ENCODE results near the gene SEPTIN5. TPM values are rescaled to one million over a fixed set of nuclear protein-coding genes. Genes with fewer than 3 reads are reported as not detected.

The SEPTIN5 gene
- total RNA-seq, 3 donors from 2014 or later (not counting 1 experiment from before 2014, with no cell fraction given) = 0.52 to 4.5 (median 1.9) TPM

- no peaks in the 10 kb centered on the region for H3K9me3 ChIP-seq (ENCODE audit: control insufficient read depth, insufficient read depth, low read length)
- Mint-ChIP-seq H3K9me3 (no peaks in the 10 kb centered on the region), H3K27ac (no peak overlapping the region), H3K27me3 (ENCODE audit: low read depth in 2 of 2) (peaks cover 0 to 17% of the 10 kb centered on the region in 2 donors), H3K4me3 (no peak overlapping the region), H3K36me3 (no peaks in the 10 kb centered on the region), H3K4me1 (no peaks in the 10 kb centered on the region)
- H3K27ac ChIP-seq (ENCODE audit: low read length) = no peak overlapping the region
- DNase-seq = no peak
- H3K27me3 ChIP-seq (ENCODE audit: control insufficient read depth, insufficient read depth, low read length) = peaks cover 8% of the 10 kb centered on the region
- TF ChIP-seq CTCF (IDR thresholded peaks at IDR 0.05) = no peak
- peaks cover 5% of the 10 kb centered on the region for H3K4me1 ChIP-seq (ENCODE audit: control insufficient read depth, insufficient read depth, low read length)
- no peak overlapping the region for H3K4me3 ChIP-seq (ENCODE audit: low read length)
- intact Hi-C loops (cut with micrococcal nuclease) = no loop called here
- no peak for ATAC-seq
- WGBS (ENCODE audit: insufficient coverage) = 78% methylated on average over 19 of the region's 19 CpGs
- no peaks in the 10 kb centered on the region for H3K36me3 ChIP-seq (ENCODE audit: control insufficient read depth, insufficient read depth, low read length)
Observed at GRCh38 chr22:19710020-19710768, 4.1 kb upstream of the SEPTIN5 start.

GRCh38 chr22:19710769-19711106 lies 3.6 kb upstream of the SEPTIN5 start:
- ATAC-seq (no peak), DNase-seq (no peak)
- Mint-ChIP-seq H3K27me3 (ENCODE audit: low read depth in 2 of 2) (peaks cover 0 to 17% of the 10 kb centered on the region in 2 donors), H3K27ac (no peak overlapping the region), H3K4me1 (no peaks in the 10 kb centered on the region), H3K36me3 (no peaks in the 10 kb centered on the region), H3K9me3 (no peaks in the 10 kb centered on the region), H3K4me3 (no peak overlapping the region)
- Histone ChIP-seq H3K27ac (ENCODE audit: low read length) (no peak overlapping the region), H3K9me3 (ENCODE audit: control insufficient read depth, insufficient read depth, low read length) (no peaks in the 10 kb centered on the region), H3K36me3 (ENCODE audit: control insufficient read depth, insufficient read depth, low read length) (no peaks in the 10 kb centered on the region), H3K4me3 (ENCODE audit: low read length) (no peak overlapping the region), H3K27me3 (ENCODE audit: control insufficient read depth, insufficient read depth, low read length) (peaks cover 11% of the 10 kb centered on the region), H3K4me1 (ENCODE audit: control insufficient read depth, insufficient read depth, low read length) (peaks cover 6% of the 10 kb centered on the region)
- TF ChIP-seq CTCF (IDR thresholded peaks at IDR 0.05) = no peak
- WGBS (ENCODE audit: insufficient coverage) = 92% methylated on average over 6 of the region's 6 CpGs
- intact Hi-C loops (cut with micrococcal nuclease) = no loop called here

GRCh38 chr22:19713245-19713644 lies 1.1 kb upstream of the SEPTIN5 start:
- H3K36me3 Mint-ChIP-seq = no peaks in the 10 kb centered on the region
- no peak overlapping the region for H3K27ac ChIP-seq (ENCODE audit: low read length)
- H3K4me3 Mint-ChIP-seq = peak overlapping the region; percentile 75
- TF ChIP-seq CTCF (IDR thresholded peaks at IDR 0.05) = no peak
- H3K36me3 ChIP-seq (ENCODE audit: control insufficient read depth, insufficient read depth, low read length) = no peaks in the 10 kb centered on the region
- DNase-seq (no peak), ATAC-seq (no peak)
- peaks cover 10% of the 10 kb centered on the region for H3K4me1 ChIP-seq (ENCODE audit: control insufficient read depth, insufficient read depth, low read length)
- no peaks in the 10 kb centered on the region for H3K9me3 ChIP-seq (ENCODE audit: control insufficient read depth, insufficient read depth, low read length)
- intact Hi-C loops (cut with micrococcal nuclease) = no loop called here
- no peak overlapping the region for H3K4me3 ChIP-seq (ENCODE audit: low read length)
- no peak overlapping the region for H3K27ac Mint-ChIP-seq
- H3K27me3 Mint-ChIP-seq (ENCODE audit: low read depth in 2 of 2) = peaks cover 0 to 21% of the 10 kb centered on the region in 2 donors
- 93% methylated on average over 13 of the region's 13 CpGs for WGBS (ENCODE audit: insufficient coverage)
- H3K27me3 ChIP-seq (ENCODE audit: control insufficient read depth, insufficient read depth, low read length) = peaks cover 22% of the 10 kb centered on the region
- no peaks in the 10 kb centered on the region for H3K9me3 Mint-ChIP-seq
- H3K4me1 Mint-ChIP-seq = no peaks in the 10 kb centered on the region

All from natural killer cell (primary cell).